KMS-11 (cell line): ENCODE results near the gene SYT2.

Experiments used
- H2AFZ ChIP-seq: fragments of 200-600 bp; sonication (generic); 2 replicates; pipeline ENCODE4 v1.6.1; 2016; ENCODE audit warnings: antibody characterized with exemption, mixed run types, low read depth
- H3K27ac ChIP-seq: fragments of 200-600 bp; sonication (generic); 2 replicates; pipeline ENCODE4 v1.6.1; 2016; ENCODE audit warnings: mild to moderate bottlenecking, mixed run types
- H3K27me3 ChIP-seq: fragments of 200-600 bp; sonication (generic); 2 replicates; pipeline ENCODE4 v1.6.1; 2017; ENCODE audit warnings: mild to moderate bottlenecking, low read depth, mixed run types, moderate library complexity; ENCODE audit not compliant: insufficient read depth
- H3K36me3 ChIP-seq: fragments of 200-600 bp; sonication (generic); 2 replicates; pipeline ENCODE4 v1.6.1; 2017; ENCODE audit warnings: mild to moderate bottlenecking, mixed run types; ENCODE audit not compliant: insufficient read depth
- H3K4me1 ChIP-seq: fragments of 200-600 bp; sonication (generic); 2 replicates; pipeline ENCODE4 v1.6.1; 2016; ENCODE audit warnings: mild to moderate bottlenecking, low read depth, mixed run types; ENCODE audit not compliant: poor library complexity, severe bottlenecking
- H3K4me2 ChIP-seq: fragments of 200-600 bp; sonication (generic); 2 replicates; pipeline ENCODE4 v1.7.0; 2016; ENCODE audit warnings: mild to moderate bottlenecking, mixed run types
- H3K4me3 ChIP-seq: fragments of 200-600 bp; sonication (generic); IDR thresholded peaks from 2 replicates; pipeline ENCODE4 v1.6.1; 2017; ENCODE audit warnings: low read depth, low read length, mixed read lengths; ENCODE audit not compliant: insufficient read depth
- H3K79me2 ChIP-seq: fragments of 200-600 bp; sonication (generic); 2 replicates; pipeline ENCODE4 v1.6.1; 2016; ENCODE audit warnings: low read depth, mixed run types; ENCODE audit not compliant: insufficient read depth
- H3K9ac ChIP-seq: fragments of 200-600 bp; sonication (generic); 2 replicates; pipeline ENCODE4 v1.6.1; 2016; ENCODE audit warnings: mild to moderate bottlenecking, mixed run types
- H4K20me1 ChIP-seq: fragments of 200-600 bp; sonication (generic); 2 replicates; pipeline ENCODE4 v1.6.1; 2016; ENCODE audit warnings: mild to moderate bottlenecking, mixed run types; ENCODE audit not compliant: insufficient read depth
- CTCF ChIP-seq: fragments of 200-600 bp; sonication (generic); conservative IDR thresholded peaks from 2 replicates; pipeline ENCODE4 v1.6.1; 2017; ENCODE audit warnings: low read depth, mild to moderate bottlenecking, antibody characterized with exemption, low read length, moderate library complexity, mixed read lengths

Gene SYT2

GRCh38 chr1:202654079-202654478 lies 56.2 kb downstream of the SYT2 start:
- Histone ChIP-seq H3K9ac (no peak overlapping the region), H3K4me3 (no peak overlapping the region), H4K20me1 (no peaks in the 10 kb centered on the region), H3K79me2 (no peaks in the 10 kb centered on the region), H3K4me1 (no peaks in the 10 kb centered on the region), H3K36me3 (no peaks in the 10 kb centered on the region), H3K4me2 (no peak overlapping the region), H3K27ac (no peak overlapping the region), H2AFZ (no peak overlapping the region), H3K27me3 (peaks cover 61% of the 10 kb centered on the region)
- TF ChIP-seq CTCF: no peak

GRCh38 chr1:202649553-202650392 lies 60.5 kb downstream of the SYT2 start:
- no peak for TF ChIP-seq CTCF
- no peak overlapping the region for H3K4me3 ChIP-seq
- peaks cover 80% of the 10 kb centered on the region for H3K27me3 ChIP-seq
- H4K20me1 ChIP-seq: no peaks in the 10 kb centered on the region
- no peak overlapping the region for H3K27ac ChIP-seq
- no peaks in the 10 kb centered on the region for H3K4me1 ChIP-seq
- H2AFZ ChIP-seq: no peak overlapping the region
- H3K4me2 ChIP-seq: no peak overlapping the region
- no peaks in the 10 kb centered on the region for H3K79me2 ChIP-seq
- H3K36me3 ChIP-seq: no peaks in the 10 kb centered on the region
- no peak overlapping the region for H3K9ac ChIP-seq

- H2AFZ ChIP-seq: no peak overlapping the region
- peaks cover 87% of the 10 kb centered on the region for H3K27me3 ChIP-seq
- no peaks in the 10 kb centered on the region for H3K36me3 ChIP-seq
- H3K27ac ChIP-seq: no peak overlapping the region
- H3K4me2 ChIP-seq: no peak overlapping the region
- H3K9ac ChIP-seq: no peak overlapping the region
- no peak for TF ChIP-seq CTCF
- no peaks in the 10 kb centered on the region for H4K20me1 ChIP-seq
- no peaks in the 10 kb centered on the region for H3K79me2 ChIP-seq
- H3K4me1 ChIP-seq: no peaks in the 10 kb centered on the region
- no peak overlapping the region for H3K4me3 ChIP-seq
Observed at GRCh38 chr1:202648605-202649226, 61.5 kb downstream of the SYT2 start.

- Histone ChIP-seq H3K4me3 (no peak overlapping the region), H3K79me2 (no peaks in the 10 kb centered on the region), H3K9ac (no peak overlapping the region), H4K20me1 (no peaks in the 10 kb centered on the region), H3K4me1 (no peaks in the 10 kb centered on the region), H3K4me2 (no peak overlapping the region), H2AFZ (no peak overlapping the region), H3K27me3 (peaks cover 72% of the 10 kb centered on the region), H3K27ac (no peak overlapping the region), H3K36me3 (no peaks in the 10 kb centered on the region)
- TF ChIP-seq CTCF: no peak
Observed at GRCh38 chr1:202645097-202645476, 65.2 kb downstream of the SYT2 start.
